GM12878 (cell line): ENCODE measurements around the gene OTULINL. TPM values are rescaled to one million over a fixed set of nuclear protein-coding genes. Genes with fewer than 3 reads are reported as not detected.

Experiments used
- ATAC-seq: fragments of 200-7000 bp; cut with Tn5 transposase; 3 replicates; pipeline ENCODE4 v1.9.1; 2020; ENCODE audit warnings: mild to moderate bottlenecking, moderate library complexity
- BruUV-seq: library from RNA; stranded (reverse); fragments of 400-500 nt; replicated peaks from 2 replicates; lab custom pipeline; 2021; lab: Mats Ljungman, UMichigan
- CTCF ChIA-PET: fragments of 300-600 bp; sonication (Branson Sonifier 250); formaldehyde crosslinking; extraction: SDS; loops from one replicate; lab custom pipeline; 2021; ENCODE audit warnings: inconsistent platforms; lab: Yijun Ruan, JAX
- POLR2A ChIA-PET: fragments of 350-600 bp; formaldehyde crosslinking; extraction: SDS; loops from one replicate; lab custom pipeline; 2021; ENCODE audit warnings: inconsistent platforms; lab: Charles Lee
- RAD21 ChIA-PET: fragments of 300-600 bp; sonication (Branson Sonifier 250); formaldehyde crosslinking; loops from one replicate; lab custom pipeline; 2023; ENCODE audit warnings: antibody characterized with exemption; ENCODE audit not compliant: unreplicated experiment; lab: Charles Lee
- SMC1A ChIA-PET: fragments of 300-600 bp; sonication (Branson Sonifier 250); formaldehyde crosslinking; loops from one replicate; lab custom pipeline; 2023; ENCODE audit not compliant: unreplicated experiment, uncharacterized antibody; lab: Charles Lee
- DNase-seq: peaks from one replicate; pipeline ENCODE4 v3.0.0-alpha.2; 2011; ENCODE audit warnings: low read depth, low spot score
- FAIRE-seq: peaks from 3 replicates; lab custom pipeline; 2011; peaks lifted over from hg19 to GRCh38; lab: Jason Lieb, UNC
- H2AFZ ChIP-seq: 2 replicates; pipeline ENCODE4 v1.6.0; 2011; ENCODE audit warnings: low read depth, low read length, control low read depth; ENCODE audit not compliant: control insufficient read depth
- H3K27ac ChIP-seq: 2 replicates; pipeline ENCODE4 v1.5.1; 2011; ENCODE audit warnings: control low read depth; ENCODE audit not compliant: control insufficient read depth, insufficient read depth
- H3K27me3 ChIP-seq, 2 experiments: replicated peaks in 1 of 2; 2 replicates each; pipeline versions ENCODE4 v1.6.0 to v1.6.1; 2011; ENCODE audit warnings: low read length in 1 of 2; ENCODE audit not compliant: control insufficient read depth in 2 of 2, insufficient read depth in 2 of 2
- H3K36me3 ChIP-seq, 2 experiments: 2 replicates each; pipeline ENCODE4 v1.5.1; 2011; ENCODE audit warnings: low read length in 1 of 2; ENCODE audit not compliant: control insufficient read depth in 2 of 2, insufficient read depth in 2 of 2
- H3K4me1 ChIP-seq: 2 replicates; pipeline ENCODE4 v1.6.1; 2011; ENCODE audit warnings: mild to moderate bottlenecking, low read length, moderate library complexity, mixed read lengths; ENCODE audit not compliant: control insufficient read depth, insufficient read depth
- H3K4me2 ChIP-seq: 2 replicates; pipeline ENCODE4 v1.6.0; 2011; ENCODE audit warnings: control low read depth; ENCODE audit not compliant: control insufficient read depth, insufficient read depth
- H3K4me3 ChIP-seq: fragments of 200-600 bp; sonication (generic); 2 replicates; pipeline ENCODE4 v1.5.1; 2016
- H3K79me2 ChIP-seq: 2 replicates; pipeline ENCODE4 v1.6.0; 2011; ENCODE audit warnings: low read length; ENCODE audit not compliant: control insufficient read depth, insufficient read depth
- H3K9ac ChIP-seq: 2 replicates; pipeline ENCODE4 v1.8.0; 2011; ENCODE audit warnings: low read length, control low read depth, mixed read lengths; ENCODE audit not compliant: control insufficient read depth, insufficient read depth
- H3K9me3 ChIP-seq: replicated peaks from 3 replicates; pipeline ENCODE4 v1.5.1; 2011; ENCODE audit warnings: mild to moderate bottlenecking, low read length; ENCODE audit not compliant: control insufficient read depth, insufficient read depth
- H4K20me1 ChIP-seq: 2 replicates; pipeline ENCODE4 v1.6.0; 2011; ENCODE audit not compliant: control insufficient read depth, insufficient read depth
- HCFC1 ChIP-seq: fragments of 150-350 bp; IDR thresholded peaks from 2 replicates; pipeline ENCODE4 v1.6.1; 2014; ENCODE audit warnings: low read length
- PBX3 ChIP-seq: IDR thresholded peaks from 2 replicates; pipeline ENCODE4 v1.6.1; 2011; ENCODE audit warnings: mild to moderate bottlenecking, low read depth, low read length, moderate library complexity; ENCODE audit not compliant: insufficient replicate concordance
- POLR2AphosphoS2 ChIP-seq: IDR thresholded peaks from 2 replicates; pipeline ENCODE4 v1.6.1; 2011; ENCODE audit warnings: low read depth, mild to moderate bottlenecking, low read length, improper control_type of control experiment, moderate library complexity
- ZNF217 ChIP-seq: fragments of 450-650 bp; IDR thresholded peaks from 2 replicates; pipeline ENCODE4 v1.6.1; 2017; ENCODE audit warnings: antibody characterized with exemption, mild to moderate bottlenecking
- WGBS: methylation state at CpG from one replicate; pipeline ENCODE4 v1.1.6; 2016; ENCODE audit warnings: low lambda C conversion rate; ENCODE audit not compliant: insufficient replicate concordance, insufficient coverage; ENCODE audit errors: missing lambda C conversion rate; 5-methylcytosine and 5-hydroxymethylcytosine counted together
- in situ Hi-C: fragments of 300-500 bp; cut with MboI; formaldehyde crosslinking; loops from 9 replicates; pipeline ENCODE4 v1.14.3; 2018; ENCODE audit warnings: mixed read lengths
- intact Hi-C: fragments of 100-400 bp; cut with micrococcal nuclease; formaldehyde crosslinking; loops from one replicate; pipeline ENCODE4 v1.14.2; 2022; ENCODE audit not compliant: unreplicated experiment
- polyA plus RNA-seq, 11 experiments: library from polyadenylated mRNA; depleted of rRNA in 4 of 11; unstranded in 6 of 11; stranded (reverse) in 5 of 11; fragments of >200 nt; fragmentation: Nextera tagmentation in 4 of 11; fragmentation: Illumina TruSeq in 1 of 11; extraction: Ambion mirVana in 4 of 11; extraction: Trizol in 1 of 11; gene quantifications; 1 replicate in 1 of 11; 2 replicates in 10 of 11; pipeline versions ENCODE4 v1.2.1 to v1.2.3, GENCODE V29; 2011 to 2016; ENCODE audit warnings: inconsistent platforms in 2 of 11, missing spikeins in 2 of 11, low read depth in 1 of 11
- total RNA-seq, 4 experiments: library from RNA; depleted of rRNA in 3 of 4; stranded (reverse); fragments of >200 nt in 3 of 4; fragmentation: Illumina TruSeq in 1 of 4; extraction: Trizol in 1 of 4; gene quantifications; 2 replicates each; pipeline versions ENCODE4 v1.2.1 to v1.2.3, GENCODE V29; 2013 to 2021
- TF ChIP-seq, protein P1 (sequence below): fragments of 450-650 bp; IDR thresholded peaks from 2 replicates; pipeline ENCODE4 v1.6.1; 2016; ENCODE audit warnings: mild to moderate bottlenecking

Gene OTULINL
- total and polyA plus RNA-seq, 10 of the 15 experiments (the other 5 are each of a cell fraction or from before 2014, with no cell fraction given) = 0.60 to 4.7 (median 1.8) TPM

DNA sequence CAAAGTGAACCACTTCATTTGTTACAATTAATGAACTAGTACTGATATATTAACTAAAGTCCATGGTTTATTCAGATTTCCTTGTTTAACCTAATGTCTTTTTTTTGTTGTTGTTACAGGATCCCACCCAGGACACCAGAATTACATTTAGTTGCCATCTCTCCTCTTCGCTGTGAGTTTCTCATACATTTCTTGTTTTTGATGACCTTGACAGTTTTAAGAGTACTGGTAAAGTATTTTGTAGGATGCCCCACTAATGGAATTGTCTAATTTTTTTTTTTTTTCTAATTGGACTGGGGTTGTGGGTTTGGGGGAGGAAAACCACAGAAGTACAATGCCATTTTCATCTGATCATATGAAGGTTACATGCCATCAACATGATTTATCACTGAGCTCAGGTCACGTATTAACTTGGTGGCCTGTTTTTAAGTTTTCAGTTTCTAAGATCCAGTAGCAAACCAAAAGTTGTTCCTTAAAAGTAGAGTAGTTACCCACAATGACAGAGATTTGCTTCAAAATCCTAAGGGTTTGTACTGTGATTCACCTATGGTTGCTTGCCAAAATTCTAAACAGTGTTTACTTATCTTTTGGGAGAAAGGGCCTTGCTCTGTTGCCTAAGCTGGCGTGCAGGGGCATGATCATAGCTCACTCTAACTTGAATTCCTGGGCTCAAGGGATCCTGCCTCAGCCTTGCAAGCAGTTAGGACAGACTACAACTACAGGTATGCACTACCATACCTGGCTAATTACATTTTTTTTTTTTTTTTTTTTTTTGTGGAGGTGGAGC is 78.4 kb downstream of the OTULINL start:
- Histone ChIP-seq H3K4me3 (no peak overlapping the region), H3K9ac (no peak overlapping the region), H2AFZ (no peak overlapping the region), H3K4me2 (no peak overlapping the region), H3K9me3 (no peaks in the 10 kb centered on the region; the same call in 1 of the 3 replicates), H3K36me3 (0 out of 4 replicates have a peak, but pooled peaks cover 0 to 5% of the 10 kb centered on the region in 2 experiments), H3K79me2 (peaks cover 30% of the 10 kb centered on the region), H3K27me3 (no peaks in the 10 kb centered on the region), H3K27ac (no peak overlapping the region), H3K4me1 (peaks cover 7% of the 10 kb centered on the region; the same call in 1 of the 2 replicates), H4K20me1 (no peaks in the 10 kb centered on the region)
- ChIA-PET RAD21 (interaction anchor here (1.3 to 1.9 kb wide), 2 partner anchors 11 to 18 kb away, joined by 3 to 5 read pairs; no protein-coding TSS in a partner anchor), POLR2A (interaction anchor here (0.7 to 0.9 kb wide), 2 partner anchors 10 to 41 kb away, joined by 3 to 9 read pairs; no protein-coding TSS in a partner anchor), CTCF (interaction anchor here (0.7 to 1.9 kb wide), 2 partner anchors 9 to 11 kb away, joined by 3 to 12 read pairs; no protein-coding TSS in a partner anchor), SMC1A (interaction anchor here (1.1 to 3.9 kb wide), 2 partner anchors 11 to 12 kb away, joined by 3 to 29 read pairs; no protein-coding TSS in a partner anchor)
- intact Hi-C loops (no loop called here), in situ Hi-C loops (loop anchor here (25.0 kb wide), 1 partner anchor 498 kb away; no protein-coding TSS in a partner anchor)
- BruUV-seq = no TSS peak
- no peak for TF ChIP-seq HCFC1
- TF ChIP-seq POLR2AphosphoS2 = no peak
- TF ChIP-seq, protein P1, sequence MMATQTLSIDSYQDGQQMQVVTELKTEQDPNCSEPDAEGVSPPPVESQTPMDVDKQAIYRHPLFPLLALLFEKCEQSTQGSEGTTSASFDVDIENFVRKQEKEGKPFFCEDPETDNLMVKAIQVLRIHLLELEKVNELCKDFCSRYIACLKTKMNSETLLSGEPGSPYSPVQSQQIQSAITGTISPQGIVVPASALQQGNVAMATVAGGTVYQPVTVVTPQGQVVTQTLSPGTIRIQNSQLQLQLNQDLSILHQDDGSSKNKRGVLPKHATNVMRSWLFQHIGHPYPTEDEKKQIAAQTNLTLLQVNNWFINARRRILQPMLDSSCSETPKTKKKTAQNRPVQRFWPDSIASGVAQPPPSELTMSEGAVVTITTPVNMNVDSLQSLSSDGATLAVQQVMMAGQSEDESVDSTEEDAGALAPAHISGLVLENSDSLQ = peak; percentile 32; the same call in 1 of the 2 replicates
- no peak for TF ChIP-seq ZNF217
- peak; percentile 31 for TF ChIP-seq PBX3
- WGBS = 83% methylated on average over 3 of the region's 3 CpGs
- DNase-seq = no peak
- FAIRE-seq = no peak
- no peak for ATAC-seq
